H1 (cell line): Measurements from ENCODE around the gene KLHL10. TPM values are rescaled to one million over a fixed set of nuclear protein-coding genes. Genes with fewer than 3 reads are reported as not detected.

Experiments used
- CTCF ChIA-PET: fragments of 300-600 bp; sonication (Branson Sonifier 250); formaldehyde crosslinking; loops from one replicate; lab custom pipeline; 2021; ENCODE audit not compliant: partially characterized antibody; lab: Charles Lee
- POLR2A ChIA-PET: fragments of 300-600 bp; sonication (Branson Sonifier 250); formaldehyde crosslinking; loops from one replicate; lab custom pipeline; 2021; ENCODE audit warnings: inconsistent platforms; ENCODE audit not compliant: partially characterized antibody; lab: Charles Lee
- DNase-seq, 2 experiments: peaks; one replicate each; pipeline versions ENCODE4 v3.0.0 to v3.0.0-alpha.2; 2010 to 2022; ENCODE audit warnings: low spot score in 2 of 2, low read depth in 1 of 2, mixed read lengths in 1 of 2
- FAIRE-seq: peaks from 2 replicates; lab custom pipeline; 2011; peaks lifted over from hg19 to GRCh38; lab: Jason Lieb, UNC
- H2AFZ ChIP-seq: 2 replicates; pipeline ENCODE4 v1.8.1; 2012; ENCODE audit warnings: low read length, inconsistent platforms
- H2AK5ac ChIP-seq: 2 replicates; pipeline ENCODE4 v1.6.1; 2013; ENCODE audit warnings: low read depth, low read length
- H2BK120ac ChIP-seq: replicated peaks from 2 replicates; pipeline ENCODE3; 2013; ENCODE audit warnings: low read depth, low read length, inconsistent platforms
- H2BK12ac ChIP-seq: 2 replicates; pipeline ENCODE4 v1.6.1; 2013; ENCODE audit warnings: low read depth, low read length
- H2BK15ac ChIP-seq: 2 replicates; pipeline ENCODE4 v1.6.1; 2013; ENCODE audit warnings: low read length
- H2BK20ac ChIP-seq: 2 replicates; pipeline ENCODE4 v1.6.1; 2013; ENCODE audit warnings: low read length
- H2BK5ac ChIP-seq: 2 replicates; pipeline ENCODE4 v1.6.1; 2013; ENCODE audit warnings: low read depth, low read length
- H3K14ac ChIP-seq: 2 replicates; pipeline ENCODE4 v1.6.1; 2013; ENCODE audit warnings: inconsistent platforms; ENCODE audit not compliant: insufficient read length
- H3K18ac ChIP-seq: 2 replicates; pipeline ENCODE4 v1.6.1; 2013; ENCODE audit warnings: low read length; ENCODE audit errors: extremely low read depth
- H3K23ac ChIP-seq: 2 replicates; pipeline ENCODE4 v1.6.1; 2013; ENCODE audit warnings: inconsistent platforms; ENCODE audit not compliant: insufficient read length
- H3K23me2 ChIP-seq: 2 replicates; pipeline ENCODE4 v1.6.1; 2013; ENCODE audit warnings: low read depth, low read length
- H3K27ac ChIP-seq: 2 replicates; pipeline ENCODE4 v1.6.1; 2011; ENCODE audit warnings: low read depth, low read length, inconsistent platforms
- H3K27me3 ChIP-seq, 4 experiments: replicated peaks in 1 of 4; 1 replicate in 1 of 4; 2 replicates in 3 of 4; pipeline versions ENCODE4 v1.6.1 to v1.8.1; 2011 to 2013; ENCODE audit warnings: low read length in 3 of 4, mild to moderate bottlenecking in 3 of 4, inconsistent platforms in 2 of 4, mixed read lengths in 2 of 4, moderate library complexity in 1 of 4; ENCODE audit not compliant: control insufficient read depth in 3 of 4, insufficient read depth in 3 of 4; ENCODE audit errors: extremely low read depth in 1 of 4
- H3K36me3 ChIP-seq, 4 experiments: 2 replicates each; pipeline versions ENCODE4 v1.6.1 to v1.8.1; 2011 to 2013; ENCODE audit warnings: mild to moderate bottlenecking in 4 of 4, low read length in 3 of 4, moderate library complexity in 2 of 4, control low read depth in 1 of 4, inconsistent platforms in 1 of 4; ENCODE audit not compliant: insufficient read depth in 4 of 4, control insufficient read depth in 2 of 4
- H3K4ac ChIP-seq: replicated peaks from 2 replicates; pipeline ENCODE3; 2013; ENCODE audit warnings: low read length, low read depth, mixed read lengths, inconsistent platforms; ENCODE audit not compliant: insufficient read length
- H3K4me1 ChIP-seq, 4 experiments: replicated peaks in 1 of 4; 1 replicate in 1 of 4; 2 replicates in 3 of 4; pipeline versions ENCODE4 v1.6.1 to v1.8.1; 2011 to 2013; ENCODE audit warnings: low read length in 3 of 4, inconsistent platforms in 2 of 4, mixed read lengths in 1 of 4; ENCODE audit not compliant: insufficient read depth in 4 of 4, control insufficient read depth in 3 of 4
- H3K4me2 ChIP-seq, 2 experiments: 2 replicates each; pipeline versions ENCODE4 v1.6.1 to v1.8.1; 2011 to 2013; ENCODE audit warnings: low read depth in 2 of 2, low read length in 2 of 2, control low read depth in 1 of 2, inconsistent platforms in 1 of 2, mild to moderate bottlenecking in 1 of 2; ENCODE audit not compliant: insufficient read depth in 1 of 2
- H3K4me3 ChIP-seq, 4 experiments: fragments of 200-600, 300-600 bp in 1 of 4; sonication (generic), shearing (Covaris generic), sonication (Bioruptor Twin) in 1 of 4; 2 replicates each; pipeline versions ENCODE4 v1.5.1 to v1.8.1; 2011 to 2016; ENCODE audit warnings: low read length in 4 of 4, low read depth in 3 of 4, control low read depth in 2 of 4, inconsistent platforms in 2 of 4, mild to moderate bottlenecking in 2 of 4, mixed read lengths in 1 of 4, moderate library complexity in 1 of 4; ENCODE audit not compliant: insufficient read depth in 2 of 4; ENCODE audit errors: extremely low read depth in 1 of 4
- H3K56ac ChIP-seq: replicated peaks from 2 replicates; pipeline ENCODE3; 2013; ENCODE audit warnings: low read depth, mild to moderate bottlenecking, mixed read lengths, low read length, inconsistent platforms; ENCODE audit not compliant: insufficient read length
- H3K79me1 ChIP-seq: 2 replicates; pipeline ENCODE4 v1.6.1; 2013; ENCODE audit warnings: low read depth, low read length, control low read depth
- H3K79me2 ChIP-seq, 2 experiments: 2 replicates each; pipeline versions ENCODE4 v1.6.1 to v1.8.1; 2012 to 2013; ENCODE audit warnings: low read length in 2 of 2, mild to moderate bottlenecking in 2 of 2, inconsistent platforms in 1 of 2; ENCODE audit not compliant: insufficient read depth in 2 of 2, control insufficient read depth in 1 of 2
- H3K9ac ChIP-seq, 4 experiments: replicated peaks in 1 of 4; 1 replicate in 1 of 4; 2 replicates in 3 of 4; pipeline versions ENCODE4 v1.6.1 to v1.8.1; 2011 to 2013; ENCODE audit warnings: low read depth in 3 of 4, low read length in 3 of 4, control low read depth in 2 of 4, mild to moderate bottlenecking in 2 of 4, moderate library complexity in 2 of 4, inconsistent platforms in 1 of 4; ENCODE audit errors: extremely low read depth in 1 of 4
- H3K9me3 ChIP-seq, 2 experiments: 2 replicates each; pipeline versions ENCODE4 v1.6.1 to v1.8.1; 2012 to 2013; ENCODE audit warnings: mild to moderate bottlenecking in 2 of 2, moderate library complexity in 2 of 2, control low read depth in 1 of 2, inconsistent platforms in 1 of 2, low read depth in 1 of 2, low read length in 1 of 2, mixed read lengths in 1 of 2; ENCODE audit not compliant: insufficient read depth in 2 of 2
- H4K20me1 ChIP-seq, 2 experiments: replicated peaks in 1 of 2; 2 replicates each; pipeline versions ENCODE3 to v1.8.1; 2011 to 2013; ENCODE audit warnings: inconsistent platforms in 2 of 2, low read length in 2 of 2, mild to moderate bottlenecking in 1 of 2; ENCODE audit not compliant: insufficient read depth in 2 of 2, control insufficient read depth in 1 of 2
- H4K5ac ChIP-seq: 2 replicates; pipeline ENCODE4 v1.6.1; 2013; ENCODE audit warnings: low read length, low read depth, mixed read lengths, inconsistent platforms; ENCODE audit not compliant: insufficient read length
- H4K8ac ChIP-seq: 2 replicates; pipeline ENCODE4 v1.8.0; 2013; ENCODE audit warnings: mild to moderate bottlenecking, moderate library complexity, low read length, inconsistent platforms; ENCODE audit not compliant: insufficient read depth; ENCODE audit errors: extremely low read depth
- H4K91ac ChIP-seq: replicated peaks from 2 replicates; pipeline ENCODE3; 2013; ENCODE audit warnings: low read length, mixed read lengths, inconsistent platforms; ENCODE audit not compliant: insufficient read length
- CHD1 ChIP-seq: IDR thresholded peaks from 2 replicates; pipeline ENCODE4 v1.6.1; 2012; ENCODE audit warnings: low read depth, low read length, improper control_type of control experiment
- CTBP2 ChIP-seq: IDR thresholded peaks from 2 replicates; pipeline ENCODE4 v1.7.0; 2011; ENCODE audit warnings: borderline replicate concordance, mild to moderate bottlenecking, moderate library complexity, mixed read lengths, low read length; ENCODE audit not compliant: insufficient read depth, insufficient read length
- GTF2F1 ChIP-seq: IDR thresholded peaks from 2 replicates; pipeline ENCODE4 v1.6.1; 2012; ENCODE audit warnings: low read depth, low read length, improper control_type of control experiment, borderline replicate concordance
- KDM5A ChIP-seq: fragments of 200-600 bp; IDR thresholded peaks from 2 replicates; pipeline ENCODE4 v1.7.1; 2012; ENCODE audit warnings: mild to moderate bottlenecking, low read length, inconsistent platforms, mixed read lengths
- MAFK ChIP-seq: IDR thresholded peaks from 2 replicates; pipeline ENCODE4 v1.6.1; 2012; ENCODE audit warnings: low read depth, mild to moderate bottlenecking, improper control_type of control experiment, low read length
- PHF8 ChIP-seq: fragments of 200-600 bp; sonication (generic); conservative IDR thresholded peaks from 2 replicates; pipeline ENCODE4 v1.7.1; 2012; ENCODE audit warnings: low read depth, mild to moderate bottlenecking, inconsistent platforms, low read length, moderate library complexity
- RBBP5 ChIP-seq: IDR thresholded peaks from 2 replicates; pipeline ENCODE4 v1.7.1; 2012; ENCODE audit warnings: low read depth, mild to moderate bottlenecking, inconsistent platforms, low read length, moderate library complexity, borderline replicate concordance
- SIX5 ChIP-seq: IDR thresholded peaks from 2 replicates; pipeline ENCODE4 v1.6.1; 2011; ENCODE audit warnings: mild to moderate bottlenecking, low read depth, low read length
- SP2 ChIP-seq: IDR thresholded peaks from 2 replicates; pipeline ENCODE4 v1.6.1; 2012; ENCODE audit warnings: mild to moderate bottlenecking, low read length, inconsistent platforms
- SP4 ChIP-seq: IDR thresholded peaks from 2 replicates; pipeline ENCODE4 v1.6.1; 2012; ENCODE audit warnings: low read length, inconsistent platforms
- SRF ChIP-seq: IDR thresholded peaks from 2 replicates; pipeline ENCODE4 v1.6.1; 2011; ENCODE audit warnings: mild to moderate bottlenecking, low read depth, low read length, moderate library complexity
- TEAD4 ChIP-seq: IDR thresholded peaks from 2 replicates; pipeline ENCODE4 v1.6.1; 2012; ENCODE audit warnings: low read depth, low read length, inconsistent platforms, mixed read lengths
- ZNF274 ChIP-seq: IDR thresholded peaks from 2 replicates; pipeline ENCODE4 v1.7.0; 2012; ENCODE audit warnings: low read length, borderline replicate concordance; ENCODE audit errors: extremely low read depth
- WGBS, 2 experiments: shearing (Covaris generic) in 1 of 2; methylation state at CpG; one replicate each; pipeline versions ENCODE4 v1.1.6 to v1.1.7; 2013 to 2015; ENCODE audit warnings: low lambda C conversion rate in 2 of 2, mixed read lengths in 2 of 2, inconsistent platforms in 1 of 2, low coverage in 1 of 2, missing lambda C conversion rate in 1 of 2; ENCODE audit not compliant: insufficient replicate concordance in 2 of 2, insufficient coverage in 1 of 2, insufficient read length in 1 of 2; ENCODE audit errors: extremely low coverage in 1 of 2, missing lambda C conversion rate in 1 of 2; 5-methylcytosine and 5-hydroxymethylcytosine counted together
- polyA plus RNA-seq, 7 experiments: library from polyadenylated mRNA; depleted of rRNA in 3 of 7; stranded (reverse) in 5 of 7; unstranded in 2 of 7; fragments of >200 nt in 5 of 7; fragments of 200-250 nt in 2 of 7; gene quantifications; 1 replicate in 5 of 7; 2 replicates in 1 of 7; 4 replicates in 1 of 7; pipeline versions ENCODE4 v1.2.1 to v1.2.3, GENCODE V29; 2011 to 2013; ENCODE audit warnings: missing spikeins in 2 of 7, mixed read lengths in 2 of 7
- total RNA-seq: library from RNA; stranded (reverse); fragmentation: NEBNext Ultra II Directional; extraction: Animal tissue kit (Norgen Biotek cat#: 25700); gene quantifications from 2 replicates; pipeline ENCODE4 v1.2.1, GENCODE V29; 2021
- TF ChIP-seq, protein P1 (sequence below): IDR thresholded peaks from 2 replicates; pipeline ENCODE4 v1.6.1; 2012; ENCODE audit warnings: inconsistent platforms

Gene KLHL10
- total and polyA plus RNA-seq, 2 of the 8 experiments (the other 6 are each of a cell fraction or from before 2014, with no cell fraction given), result 0.19 to 0.26 TPM

DNA sequence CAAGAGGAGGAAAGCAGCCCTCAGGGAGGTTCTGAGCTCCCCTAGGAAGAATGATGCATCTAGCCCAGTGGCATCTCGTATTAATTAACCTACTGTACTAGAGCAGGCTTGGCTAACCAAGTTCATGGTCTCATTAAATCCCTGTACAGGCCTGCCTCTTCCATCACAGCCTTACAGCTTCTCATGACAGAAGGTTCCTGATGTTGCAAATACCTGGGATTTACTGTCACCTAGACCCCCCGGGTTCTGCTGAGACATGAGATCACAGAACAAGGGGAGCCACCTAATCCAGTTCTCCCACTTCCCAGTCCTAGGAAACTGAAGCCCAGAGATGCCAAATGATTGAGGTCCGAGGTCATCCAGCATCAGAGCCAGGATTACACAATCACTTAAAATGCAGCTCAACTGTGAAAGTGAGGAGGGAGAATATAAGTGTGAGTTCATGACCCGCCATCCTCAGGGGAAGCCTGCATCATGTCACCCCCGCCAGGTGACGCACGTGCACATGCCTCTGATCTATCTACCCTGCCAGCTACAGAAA, 57.2 kb downstream of the KLHL10 start:
- H3K4me1 ChIP-seq, result no peaks in the 10 kb centered on the region
- H3K36me3 ChIP-seq, result peaks cover 45 to 96% (median 81%) of the 10 kb centered on the region in 4 experiments
- no peak overlapping the region for H4K91ac ChIP-seq
- no peaks in the 10 kb centered on the region for H3K23me2 ChIP-seq
- no peak overlapping the region for H3K9ac ChIP-seq
- H2AFZ ChIP-seq, result no peak overlapping the region
- no peak overlapping the region for H3K4ac ChIP-seq
- H3K79me2 ChIP-seq, result no peaks in the 10 kb centered on the region; a peak in 1 of 4 replicates
- H3K4me3 ChIP-seq, result no peak overlapping the region
- POLR2A ChIA-PET, result interaction anchor here (0.6 to 6.0 kb wide), 9 partner anchors 10 to 227 kb away, joined by 3 to 33 read pairs (median 4); no protein-coding TSS in a partner anchor
- H4K8ac ChIP-seq, result no peak overlapping the region
- no peak for DNase-seq
- H3K4me2 ChIP-seq, result no peak overlapping the region
- H2BK12ac ChIP-seq, result no peak overlapping the region
- H3K9me3 ChIP-seq, result no peaks in the 10 kb centered on the region
- 82% methylated on average over 7 of the region's 7 CpGs; no CpG with 5 or more reads in 1 of the 2 experiments for WGBS, 2 experiments
- no peak overlapping the region for H2AK5ac ChIP-seq
- H3K27ac ChIP-seq, result no peak overlapping the region
- no peak overlapping the region for H2BK20ac ChIP-seq
- peaks cover 3% of the 10 kb centered on the region for H3K79me1 ChIP-seq
- H3K18ac ChIP-seq, result no peak overlapping the region
- H2BK5ac ChIP-seq, result no peak overlapping the region
- H4K20me1 ChIP-seq, result peaks cover 6 to 23% of the 10 kb centered on the region in 2 experiments
- H3K27me3 ChIP-seq, result no peaks in the 10 kb centered on the region
- CTCF ChIA-PET, result interaction anchor here (0.7 to 1.8 kb wide), 11 partner anchors 11 to 199 kb away, joined by 3 to 6 read pairs (median 4); partner anchors contain the start of genes ACLY and ODAD4
- no peak overlapping the region for H2BK120ac ChIP-seq
- H2BK15ac ChIP-seq, result no peak overlapping the region
- no peak overlapping the region for H4K5ac ChIP-seq
- H3K14ac ChIP-seq, result no peak overlapping the region
- H3K23ac ChIP-seq, result no peak overlapping the region
- FAIRE-seq, result no peak
- no peak overlapping the region for H3K56ac ChIP-seq
- TF ChIP-seq SP4 (no peak), ZNF274 (no peak), SIX5 (no peak), RBBP5 (no peak), CTBP2 (no peak), PHF8 (no peak), KDM5A (no peak), SP2 (no peak), SRF (no peak), CHD1 (no peak), GTF2F1 (no peak), TEAD4 (no peak), MAFK (no peak)
- TF ChIP-seq, protein P1, sequence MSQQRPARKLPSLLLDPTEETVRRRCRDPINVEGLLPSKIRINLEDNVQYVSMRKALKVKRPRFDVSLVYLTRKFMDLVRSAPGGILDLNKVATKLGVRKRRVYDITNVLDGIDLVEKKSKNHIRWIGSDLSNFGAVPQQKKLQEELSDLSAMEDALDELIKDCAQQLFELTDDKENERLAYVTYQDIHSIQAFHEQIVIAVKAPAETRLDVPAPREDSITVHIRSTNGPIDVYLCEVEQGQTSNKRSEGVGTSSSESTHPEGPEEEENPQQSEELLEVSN, result no peak
